NCI-H2171 (cell line): ENCODE results near the gene LLGL2.
"Not testable (repeated sequence)": the region's sequence is repeated elsewhere in the genome, so short reads cannot be mapped to it uniquely, and the experiment has no call there.

Experiments used
- DNase-seq: peaks from one replicate; lab custom pipeline; 2025; lab: John Stamatoyannopoulos, UW

The LLGL2 gene

GRCh38 chr17:75592348-75593020 is 67.0 kb downstream of the LLGL2 start:
- no peak for DNase-seq

GRCh38 chr17:75593430-75593829 is 67.9 kb downstream of the LLGL2 start:
- DNase-seq = not testable (repeated sequence)

GRCh38 chr17:75594499-75595283 is 69.2 kb downstream of the LLGL2 start:
- no peak for DNase-seq

- no peak for DNase-seq
These were observed 69.9 kb downstream of the LLGL2 start for GRCh38 chr17:75595284-75595919.

DNA sequence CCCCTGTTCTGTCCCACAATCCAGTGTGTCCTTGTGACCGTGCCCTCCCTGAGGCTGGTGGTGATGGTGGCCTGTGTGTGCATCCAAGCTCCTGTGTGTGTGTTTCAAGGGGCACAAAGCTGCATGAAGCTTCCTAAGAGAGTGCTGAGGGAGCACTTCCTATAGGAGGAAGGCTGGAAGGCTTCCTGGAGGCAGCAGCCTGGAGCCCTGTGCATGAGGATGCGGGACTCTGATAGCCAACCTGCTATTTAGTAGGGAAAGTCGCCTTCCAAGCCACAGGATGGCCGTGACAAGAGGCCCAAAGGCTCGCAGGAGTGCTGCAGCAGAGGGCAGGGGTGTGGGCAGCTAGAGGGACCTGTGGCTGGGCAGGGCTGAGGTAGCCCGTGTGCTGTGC is 70.4 kb downstream of the LLGL2 start:
- no peak for DNase-seq

DNA sequence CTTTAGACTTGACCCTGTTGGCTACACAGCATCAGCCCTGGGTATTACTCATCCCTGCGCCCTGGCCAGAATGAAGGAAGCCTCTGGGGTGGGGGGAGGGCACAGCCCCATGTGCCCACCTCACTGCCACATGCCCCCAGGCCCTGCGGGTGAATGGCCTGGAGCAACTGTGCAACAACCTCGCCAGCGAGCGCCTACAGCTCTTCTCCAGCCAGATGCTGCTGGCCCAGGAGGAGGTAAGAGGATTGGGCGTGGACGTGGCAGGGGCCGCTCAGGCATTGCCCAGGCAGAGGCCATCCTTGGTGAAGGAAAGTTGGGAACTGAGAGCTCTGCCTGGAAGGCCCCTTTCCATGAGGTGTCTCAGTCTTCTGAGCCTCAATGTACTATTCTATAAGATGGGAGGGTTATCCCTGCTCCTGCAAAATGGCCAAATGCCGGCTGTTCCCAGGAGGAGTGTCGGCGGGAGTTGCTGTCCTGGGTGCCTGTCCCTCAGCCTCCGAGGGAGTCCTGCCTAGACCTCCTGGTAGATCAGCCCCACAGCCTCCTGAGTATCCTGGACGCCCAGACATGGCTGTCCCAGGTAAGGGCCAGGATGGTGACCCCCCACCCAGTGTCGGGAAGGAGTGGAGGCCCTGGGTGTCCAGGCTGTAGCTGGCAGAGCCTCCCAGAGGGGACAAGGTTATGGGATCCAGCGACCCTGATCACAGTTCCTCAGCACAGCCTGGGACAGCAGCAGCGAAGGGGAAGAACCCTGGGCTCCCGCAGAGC is 71.0 kb downstream of the LLGL2 start:
- DNase-seq = no peak

DNA sequence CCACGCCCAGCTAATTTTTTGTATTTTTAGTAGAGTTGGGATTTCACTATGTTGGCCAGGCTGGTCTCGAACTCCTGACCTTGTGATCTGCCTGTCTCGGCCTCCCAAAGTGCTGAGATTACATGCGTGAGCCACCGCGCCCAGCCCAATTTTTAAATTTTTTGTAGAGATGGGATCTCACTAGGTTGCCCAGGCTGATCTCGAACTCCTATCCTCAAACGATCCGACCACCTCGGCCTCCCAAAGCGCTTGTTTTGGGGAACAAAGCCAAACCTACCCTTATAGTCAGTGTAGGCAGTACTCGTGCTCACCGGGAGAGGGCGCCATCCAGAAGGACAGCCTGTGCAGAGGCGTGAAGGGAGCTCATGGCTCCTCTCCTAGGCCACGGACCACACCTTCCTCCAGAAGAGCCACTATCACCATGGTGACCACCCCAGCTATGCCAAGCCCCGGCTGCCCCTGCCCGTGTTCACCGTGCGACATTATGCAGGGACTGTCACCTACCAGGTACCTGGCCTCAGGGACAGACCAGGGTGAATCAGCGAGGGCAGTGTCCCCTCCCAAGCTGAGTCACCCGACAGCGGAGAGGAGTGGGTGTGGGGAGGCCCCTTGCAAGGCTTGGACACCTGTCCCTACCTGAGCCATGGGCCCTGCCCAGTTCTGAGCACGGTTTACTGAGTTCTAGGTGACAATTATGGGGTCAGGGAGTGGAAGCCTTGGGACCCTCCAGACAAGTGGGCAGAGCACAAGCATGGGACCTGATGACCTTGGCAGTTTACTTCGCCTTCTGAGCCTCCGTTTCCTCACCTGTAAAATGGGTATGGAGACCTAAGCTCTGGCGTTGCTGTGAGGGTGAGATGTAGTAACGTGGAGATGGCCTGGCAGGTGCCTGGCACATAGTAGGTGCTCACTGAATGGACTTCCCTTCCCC is 75.8 kb downstream of the LLGL2 start:
- no peak for DNase-seq

GRCh38 chr17:75602644-75603043 is 77.1 kb downstream of the LLGL2 start:
- DNase-seq = no peak

DNA sequence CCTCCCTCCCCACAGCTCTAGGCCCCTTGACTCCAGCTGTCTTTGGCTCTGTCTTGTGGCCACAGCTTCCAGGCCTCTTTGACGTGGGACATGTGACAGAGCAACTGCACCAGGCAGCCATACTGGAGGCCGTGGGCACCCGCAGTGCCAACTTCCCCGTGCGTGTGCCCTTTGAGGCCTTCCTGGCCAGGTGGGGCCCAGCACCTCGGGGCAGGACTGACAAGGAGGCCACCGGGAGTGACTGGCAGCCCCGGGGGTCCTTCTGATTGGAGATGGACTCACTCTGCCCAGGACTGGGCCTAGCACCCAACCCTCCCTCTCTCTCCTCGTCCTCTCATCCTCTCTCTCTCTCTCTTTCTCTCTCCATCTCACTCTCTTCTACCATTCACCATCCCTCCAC is 77.6 kb downstream of the LLGL2 start:
- no peak for DNase-seq

GRCh38 chr17:75604034-75604695 is 78.7 kb downstream of the LLGL2 start:
- DNase-seq = no peak

DNA sequence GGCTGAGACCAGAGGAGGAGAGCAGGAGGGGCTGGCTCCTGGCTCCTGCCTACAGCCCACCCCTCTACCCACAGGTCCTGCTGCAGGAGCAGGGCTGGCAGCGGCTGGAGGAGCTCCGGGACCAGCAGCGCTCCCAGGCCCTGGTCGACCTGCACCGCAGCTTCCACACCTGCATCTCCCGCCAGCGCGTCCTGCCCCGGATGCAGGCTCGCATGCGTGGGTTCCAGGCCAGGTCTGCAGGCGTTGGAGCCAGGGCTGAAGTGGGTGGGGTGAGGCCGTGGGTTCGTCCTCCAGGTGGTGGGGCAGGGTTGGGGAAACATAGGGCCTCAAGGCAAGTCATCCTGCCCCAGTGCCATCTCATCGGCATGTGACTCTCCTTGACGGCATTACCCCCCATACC is 80.3 kb downstream of the LLGL2 start:
- no peak for DNase-seq

GRCh38 chr17:75607086-75607485 is 81.6 kb downstream of the LLGL2 start:
- DNase-seq = no peak

GRCh38 chr17:75610103-75610984 is 84.8 kb downstream of the LLGL2 start:
- DNase-seq = no peak

DNA sequence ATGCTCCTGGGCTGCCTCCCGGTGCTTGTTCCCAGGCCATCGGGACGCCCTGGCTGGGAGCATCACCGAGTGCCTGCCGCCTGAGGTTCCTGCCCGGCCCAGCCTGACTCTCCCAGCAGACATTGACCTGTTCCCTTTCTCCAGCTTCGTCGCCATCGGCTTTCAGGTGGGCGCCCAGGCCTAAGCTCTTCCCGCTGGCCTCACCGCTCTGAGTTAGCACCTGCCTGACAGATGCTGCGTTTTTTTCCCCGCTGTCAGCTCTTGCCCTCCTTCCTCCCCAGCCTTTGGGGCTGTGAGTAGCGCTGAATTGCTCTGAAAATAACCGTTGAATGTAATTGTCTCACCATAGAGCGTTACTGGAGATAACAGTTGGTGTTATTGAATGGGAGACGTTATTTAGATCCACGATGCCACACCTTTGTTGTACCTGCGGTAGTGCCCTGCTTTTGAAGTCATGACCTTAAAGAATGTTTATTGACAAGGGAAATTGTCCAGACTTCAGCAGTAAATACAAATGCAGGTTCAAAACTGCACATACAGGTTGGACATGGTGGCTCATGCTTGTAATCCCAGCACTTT is 86.4 kb downstream of the LLGL2 start:
- DNase-seq = peak; percentile 6

DNA sequence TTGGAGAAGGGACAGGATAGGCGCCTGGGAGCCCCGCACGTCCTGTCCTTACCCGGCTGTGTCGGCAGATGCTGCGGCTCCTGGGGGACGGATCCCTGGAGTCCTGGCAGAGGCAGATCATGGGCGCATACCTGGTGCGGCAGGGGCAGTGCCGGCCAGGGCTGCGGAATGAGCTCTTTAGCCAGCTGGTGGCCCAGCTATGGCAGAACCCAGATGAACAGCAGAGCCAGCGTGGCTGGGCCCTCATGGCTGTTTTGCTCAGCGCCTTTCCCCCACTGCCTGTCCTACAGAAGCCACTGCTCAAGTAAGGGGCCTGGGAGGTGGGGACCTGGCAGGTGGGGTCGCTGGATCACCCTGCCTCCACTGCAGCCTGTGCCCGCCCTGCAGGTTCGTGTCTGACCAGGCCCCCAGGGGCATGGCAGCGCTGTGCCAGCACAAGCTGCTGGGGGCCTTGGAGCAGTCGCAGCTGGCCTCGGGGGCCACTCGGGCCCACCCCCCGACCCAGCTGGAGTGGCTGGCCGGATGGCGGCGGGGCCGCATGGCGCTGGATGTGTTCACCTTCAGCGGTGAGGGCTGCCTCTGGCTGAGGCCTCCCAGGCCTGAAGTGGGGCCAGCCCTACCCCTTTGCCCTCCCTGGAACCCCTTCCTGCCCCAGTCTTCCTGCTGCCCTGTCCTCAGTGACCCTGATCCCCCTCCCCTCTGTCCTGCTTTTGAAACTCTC is 87.6 kb downstream of the LLGL2 start:
- DNase-seq = no peak

DNA sequence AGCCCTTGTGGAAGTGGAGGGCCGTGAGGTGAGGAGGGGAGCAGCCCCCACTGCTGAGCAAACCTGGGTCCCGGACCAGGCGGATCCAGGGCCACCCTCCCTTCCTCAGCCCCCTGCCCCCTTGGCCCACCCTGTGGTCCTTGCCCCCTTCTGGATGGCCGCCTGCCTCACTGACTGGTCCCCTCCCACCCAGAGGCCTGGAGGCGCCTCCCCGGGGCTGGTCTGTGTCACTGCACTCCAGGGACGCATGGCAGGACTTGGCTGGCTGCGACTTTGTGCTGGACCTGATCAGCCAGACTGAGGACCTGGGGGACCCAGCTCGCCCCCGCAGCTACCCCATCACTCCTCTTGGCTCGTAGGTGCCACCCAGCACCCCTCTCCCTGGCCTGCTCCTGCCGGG is 88.5 kb downstream of the LLGL2 start:
- no peak for DNase-seq

GRCh38 chr17:75614556-75615270 is 89.2 kb downstream of the LLGL2 start:
- DNase-seq = no peak

GRCh38 chr17:75615301-75615700 is 89.8 kb downstream of the LLGL2 start:
- DNase-seq = no peak
